Non-pigmented ciliary epithelial cell (primary cell): Measurements from ENCODE around the gene NDUFS7.
"Not testable (repeated sequence)": the region's sequence is repeated elsewhere in the genome, so short reads cannot be mapped to it uniquely, and the experiment has no call there.

ENCODE experiments used
- DNase-seq: peaks from one replicate; pipeline ENCODE4 v3.0.0-alpha.2; 2010; ENCODE audit warnings: low read depth

The NDUFS7 gene

GRCh38 chr19:1434040-1434366 lies 50.3 kb downstream of the NDUFS7 start:
- no peak for DNase-seq

DNA sequence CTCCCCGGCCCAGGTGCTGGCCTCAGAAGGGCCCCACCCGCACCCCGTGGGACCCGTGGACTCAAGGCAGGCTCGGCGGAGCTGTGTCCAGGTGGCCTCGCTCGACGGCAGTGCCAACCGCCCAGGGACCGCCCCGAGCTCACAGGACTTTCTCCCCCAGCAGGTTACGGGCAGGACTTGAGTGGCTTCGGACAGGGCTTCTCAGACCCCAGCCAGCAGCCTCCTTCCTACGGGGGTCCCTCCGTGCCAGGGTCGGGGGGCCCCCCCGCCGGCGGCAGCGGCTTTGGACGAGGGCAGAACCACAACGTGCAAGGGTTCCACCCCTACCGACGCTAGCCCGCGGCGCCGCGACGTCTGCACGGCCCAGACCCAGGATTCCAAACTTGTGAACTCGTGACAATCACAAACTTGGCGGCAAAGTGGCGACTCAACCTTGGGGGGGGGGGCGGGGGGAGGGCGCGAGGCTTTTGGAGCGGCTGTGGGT lies 50.9 kb downstream of the NDUFS7 start:
- DNase-seq = no peak

GRCh38 chr19:1435378-1435989 lies 51.8 kb downstream of the NDUFS7 start:
- no peak for DNase-seq

DNA sequence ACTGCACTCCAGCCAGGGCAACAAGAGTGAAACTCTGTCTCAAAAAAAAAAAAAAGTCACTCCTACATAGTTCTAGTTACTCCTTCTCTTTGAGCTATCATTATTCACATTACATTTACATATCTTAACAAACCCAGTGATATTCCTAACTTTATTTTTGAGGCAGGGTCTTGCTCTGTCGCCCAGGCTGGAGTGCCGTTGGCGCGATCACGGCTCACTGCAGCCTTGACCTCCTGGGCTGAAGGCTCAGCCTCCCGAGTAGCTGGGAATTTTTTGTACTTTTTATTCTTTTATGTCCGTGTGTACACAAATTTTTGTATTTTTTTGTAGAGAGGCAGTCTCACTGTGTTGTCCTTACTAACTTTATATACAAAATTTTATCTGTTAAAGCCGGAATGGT lies 53.9 kb downstream of the NDUFS7 start:
- no peak for DNase-seq

- DNase-seq = peak; percentile 59
Measured at GRCh38 chr19:1438035-1438932, 54.6 kb downstream of the NDUFS7 start, which contains the start of gene RPS15. Gene RPS15 (plus strand): TSS chr19:1438396. CDS start chr19:1438426, 30 bp downstream.

DNA sequence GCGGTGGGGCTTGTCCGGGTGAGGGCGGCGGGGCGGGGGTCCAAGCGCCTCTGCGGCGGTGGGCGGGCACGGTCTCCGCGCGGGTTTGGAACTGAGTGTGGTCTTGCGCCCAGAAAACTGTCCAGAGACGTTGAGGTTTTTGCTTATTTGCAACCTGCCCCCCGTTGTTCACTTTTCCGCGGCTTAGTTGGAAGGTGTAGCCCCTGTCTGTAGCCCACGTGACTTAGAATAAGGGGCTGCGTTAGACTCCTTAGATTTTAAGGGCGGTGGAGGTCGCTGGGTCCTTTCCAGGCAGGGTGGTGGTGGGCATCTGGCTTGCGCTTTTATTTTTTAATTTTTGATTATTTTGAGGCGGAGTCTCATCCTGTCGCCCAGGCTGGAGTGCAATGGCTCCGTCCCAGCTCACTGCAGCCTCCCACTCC lies 55.2 kb downstream of the NDUFS7 start:
- no peak for DNase-seq

DNA sequence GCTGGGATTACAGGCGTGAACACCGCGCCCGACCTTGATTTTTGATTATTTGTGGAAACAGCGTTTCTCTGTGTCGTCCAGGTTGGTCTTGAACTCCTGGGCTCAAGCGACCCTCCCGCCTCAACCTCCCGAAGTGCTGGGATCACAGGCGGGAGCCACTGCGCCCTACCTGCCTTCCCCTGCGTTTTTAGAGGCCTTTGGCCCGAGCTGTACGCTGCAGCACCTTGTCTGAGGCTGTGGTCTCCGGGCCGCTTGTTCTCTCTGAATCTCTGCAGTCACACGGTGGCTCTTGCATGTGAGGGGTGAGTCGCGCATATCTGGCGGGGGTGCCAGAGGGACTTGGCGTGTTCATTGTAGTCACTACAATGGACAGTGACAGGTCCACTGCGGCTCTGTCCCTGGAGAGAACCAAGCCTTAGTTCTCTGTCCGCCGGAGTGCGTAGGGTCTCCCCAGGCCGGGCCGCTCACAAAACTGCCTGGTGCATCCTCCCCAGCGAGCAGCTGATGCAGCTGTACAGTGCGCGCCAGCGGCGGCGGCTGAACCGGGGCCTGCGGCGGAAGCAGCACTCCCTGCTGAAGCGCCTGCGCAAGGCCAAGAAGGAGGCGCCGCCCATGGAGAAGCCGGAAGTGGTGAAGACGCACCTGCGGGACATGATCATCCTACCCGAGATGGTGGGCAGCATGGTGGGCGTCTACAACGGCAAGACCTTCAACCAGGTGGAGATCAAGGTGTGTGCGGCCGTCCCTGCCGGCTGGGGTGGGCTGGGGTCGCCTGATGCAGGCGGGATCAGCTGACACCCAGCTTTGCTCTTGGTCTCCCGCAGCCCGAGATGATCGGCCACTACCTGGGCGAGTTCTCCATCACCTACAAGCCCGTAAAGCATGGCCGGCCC lies 56.1 kb downstream of the NDUFS7 start:
- DNase-seq = not testable (repeated sequence)

DNA sequence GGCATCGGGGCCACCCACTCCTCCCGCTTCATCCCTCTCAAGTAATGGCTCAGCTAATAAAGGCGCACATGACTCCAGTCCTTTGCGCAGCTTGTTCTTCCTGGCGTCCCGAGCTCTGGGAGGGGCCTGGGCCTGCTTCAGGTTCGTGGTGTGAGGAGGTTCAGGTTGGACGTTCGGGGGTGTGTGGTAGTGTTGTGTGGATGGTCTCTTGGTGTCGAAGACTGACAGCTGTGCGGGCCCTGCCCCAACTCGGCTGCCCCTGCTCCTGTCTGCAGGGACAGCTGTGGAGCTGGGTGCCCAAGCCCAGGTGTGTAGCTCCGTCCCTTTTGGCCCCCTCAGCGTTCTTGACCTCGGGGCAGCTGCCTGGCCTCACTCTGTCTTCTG lies 56.7 kb downstream of the NDUFS7 start:
- DNase-seq = no peak

DNA sequence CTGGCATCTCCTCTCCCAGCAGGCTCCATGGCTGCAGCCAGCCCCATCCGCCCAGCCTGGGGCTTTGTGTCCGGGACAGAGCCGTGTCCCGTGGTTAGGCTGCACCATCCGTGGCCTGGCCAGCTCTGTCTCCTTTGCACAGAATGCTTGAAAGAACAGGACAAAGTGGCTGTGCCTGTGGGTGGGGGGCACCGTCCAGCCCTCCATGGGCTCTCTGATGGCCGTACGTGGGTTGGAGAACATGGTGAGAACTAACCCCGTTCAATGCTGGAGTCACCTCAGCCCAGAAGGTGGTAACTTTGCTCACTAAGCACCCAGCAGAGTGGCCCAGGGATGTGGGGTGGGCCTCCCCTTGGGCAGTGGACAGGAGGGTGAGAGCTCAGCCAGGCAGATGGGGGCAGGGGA lies 57.3 kb downstream of the NDUFS7 start:
- DNase-seq = no peak

DNA sequence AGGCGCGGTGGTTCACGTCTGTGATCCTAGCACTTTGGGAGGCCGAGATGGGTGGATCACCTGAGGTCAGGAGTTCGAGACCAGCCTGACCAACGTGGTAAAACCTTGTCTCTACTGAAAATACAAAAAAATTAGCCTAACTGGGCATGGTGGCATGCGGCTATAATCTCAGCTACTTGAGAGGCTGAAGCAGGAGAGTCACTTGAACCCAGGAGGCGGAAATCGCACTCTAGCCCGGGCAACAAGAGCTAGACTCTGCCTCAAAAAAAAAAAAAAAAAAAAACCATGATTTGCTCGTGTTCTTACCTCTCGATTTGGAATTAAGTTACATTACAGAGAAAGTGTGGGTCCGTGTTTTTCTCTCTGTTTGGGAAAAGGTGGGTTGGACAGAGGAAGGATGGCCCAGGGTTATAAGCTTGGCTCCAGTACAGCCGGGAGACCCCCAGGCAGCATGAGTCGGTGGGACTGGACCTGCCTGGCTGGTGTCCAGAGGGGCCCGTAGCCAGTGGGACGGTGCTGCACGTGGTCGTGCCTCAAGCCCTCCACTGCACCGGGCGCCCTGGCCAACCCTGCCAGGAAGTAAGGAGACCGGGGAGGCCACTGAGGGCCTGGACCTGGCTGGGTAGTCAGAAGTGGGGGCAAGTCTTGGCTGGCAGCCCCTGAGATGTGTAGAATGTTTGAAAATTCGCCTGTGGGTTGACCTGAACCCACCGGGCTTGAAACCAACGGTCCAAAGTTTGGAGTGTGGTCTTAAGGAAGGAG lies 58.2 kb downstream of the NDUFS7 start:
- DNase-seq = no peak
